Subcutaneous abdominal adipose tissue (tissue), 5 donors: ENCODE measurements around the gene RNF175.
A peak's percentile ranks its signal among the peaks of the same experiment; 100 is the strongest.

Experiments used
- H3K27ac ChIP-seq: one replicate; pipeline ENCODE4 v1.7.0; 2013; ENCODE audit warnings: low read depth, mild to moderate bottlenecking, inconsistent platforms, low read length, moderate library complexity
- H3K27me3 ChIP-seq, 5 donors: one replicate each; pipeline ENCODE4 v1.7.0; 2013; ENCODE audit warnings: low read length in 5 of 5, inconsistent platforms in 1 of 5; ENCODE audit not compliant: control insufficient read depth in 5 of 5, insufficient read depth in 4 of 5
- H3K36me3 ChIP-seq, 5 donors: one replicate each; pipeline ENCODE4 v1.7.0; 2013; ENCODE audit warnings: low read length in 5 of 5; ENCODE audit not compliant: control insufficient read depth in 5 of 5, insufficient read depth in 5 of 5
- H3K4me1 ChIP-seq, 5 donors: one replicate each; pipeline ENCODE4 v1.7.0; 2013; ENCODE audit warnings: low read length in 5 of 5, mild to moderate bottlenecking in 3 of 5, moderate library complexity in 1 of 5; ENCODE audit not compliant: control insufficient read depth in 5 of 5, insufficient read depth in 5 of 5
- H3K4me3 ChIP-seq, 5 donors: one replicate each; pipeline ENCODE4 v1.7.0; 2013; ENCODE audit warnings: low read length in 5 of 5, low read depth in 1 of 5
- H3K9ac ChIP-seq, 5 donors: one replicate each; pipeline ENCODE4 v1.7.0; 2013; ENCODE audit warnings: low read length in 5 of 5, mild to moderate bottlenecking in 4 of 5, moderate library complexity in 3 of 5
- H3K9me3 ChIP-seq, 5 donors: one replicate each; pipeline ENCODE4 v1.7.0; 2013; ENCODE audit warnings: low read length in 5 of 5; ENCODE audit not compliant: control insufficient read depth in 5 of 5
- donor health status: healthy.
- donor health status: healthy.
- donor health status: healthy.
- donor health status: healthy.
- donor health status: healthy.

RNF175 gene

DNA sequence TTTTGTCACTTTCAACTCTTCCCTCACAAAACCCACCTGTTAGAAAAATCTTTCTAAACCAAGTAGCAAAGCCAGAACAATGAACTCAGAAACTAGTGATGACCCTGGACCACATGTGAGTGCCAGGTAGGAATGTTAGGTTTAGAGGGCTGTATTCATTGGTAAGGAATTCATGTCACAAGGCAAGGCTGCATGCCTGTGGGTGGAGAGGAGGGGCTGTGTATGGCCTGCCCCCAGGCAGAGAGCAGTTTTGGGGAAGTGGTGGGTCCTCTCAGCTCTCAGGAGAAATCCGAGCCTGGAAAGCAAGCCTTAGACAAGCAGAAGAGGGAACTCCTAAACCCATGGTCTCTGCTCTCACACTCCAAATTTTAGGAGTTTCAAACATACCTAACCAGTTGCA lies 2.4 kb downstream of the RNF175 start:
- Histone ChIP-seq H3K27ac (no peak overlapping the region), H3K4me1 (peaks cover 0 to 13% (median 11%) of the 10 kb centered on the region in 5 donors), H3K9me3 (peaks cover 0 to 3% (median 0%) of the 10 kb centered on the region in 5 donors), H3K27me3 (peaks cover 5 to 14% (median 8%) of the 10 kb centered on the region in 5 donors), H3K36me3 (no peaks in the 10 kb centered on the region), H3K9ac (no peak overlapping the region), H3K4me3 (no peak overlapping the region)

DNA sequence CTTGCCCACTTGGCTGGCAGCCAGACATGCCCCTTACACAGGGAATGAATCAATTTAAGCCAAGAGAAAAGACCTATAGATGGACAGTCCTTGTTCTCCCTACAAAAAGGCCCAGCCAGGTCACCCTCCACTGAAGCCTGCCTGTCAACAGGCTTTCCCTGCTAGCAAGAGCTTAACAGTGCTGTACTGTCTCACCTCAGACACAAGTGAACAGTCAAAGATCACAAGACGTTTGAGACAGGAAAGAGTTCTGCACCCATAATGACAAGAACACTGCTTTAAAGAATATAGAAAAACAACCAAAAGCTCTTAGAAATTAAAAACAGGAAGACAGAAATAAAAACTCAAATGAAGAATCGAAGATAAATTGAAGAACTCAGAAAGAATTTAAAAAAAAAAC lies 4.6 kb downstream of the RNF175 start:
- Histone ChIP-seq H3K36me3 (no peaks in the 10 kb centered on the region), H3K9me3 (peaks cover 0 to 2% (median 0%) of the 10 kb centered on the region in 5 donors), H3K27ac (no peak overlapping the region), H3K9ac (no peak overlapping the region), H3K4me3 (no peak overlapping the region), H3K4me1 (peaks cover 0 to 12% (median 10%) of the 10 kb centered on the region in 5 donors), H3K27me3 (peaks cover 5 to 14% (median 8%) of the 10 kb centered on the region in 5 donors)

DNA sequence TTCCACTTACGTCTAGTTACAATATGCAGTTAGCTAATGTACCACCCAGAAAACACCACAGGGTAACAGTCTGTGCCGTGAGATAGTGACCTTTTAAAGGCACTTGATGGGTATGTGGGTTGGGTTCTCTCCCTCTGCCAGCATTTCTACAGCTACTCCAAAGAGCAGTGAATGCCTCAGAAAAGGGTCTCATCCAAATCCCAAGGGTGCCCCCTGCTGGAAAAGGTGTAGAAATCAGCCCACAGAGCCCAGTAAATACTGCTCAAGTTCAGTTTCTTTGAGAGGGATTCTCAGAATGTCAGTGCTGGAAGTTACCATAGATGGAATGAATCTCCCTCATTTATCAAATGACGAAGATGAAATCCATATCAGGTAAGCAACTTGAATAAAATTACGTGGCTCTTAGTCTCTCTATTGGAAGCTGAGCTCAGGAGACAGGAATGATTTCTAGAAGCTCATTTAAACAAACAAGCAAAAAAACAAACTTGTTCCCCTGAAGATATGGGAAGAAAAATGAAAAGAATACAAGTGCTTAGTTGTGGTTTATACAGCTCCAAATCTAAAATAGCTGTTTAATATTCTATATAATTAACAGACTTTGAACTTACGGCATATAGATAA lies 9.5 kb downstream of the RNF175 start:
- Histone ChIP-seq H3K9ac (no peak overlapping the region), H3K9me3 (peaks cover 0 to 2% (median 0%) of the 10 kb centered on the region in 5 donors), H3K27me3 (no peaks in the 10 kb centered on the region), H3K27ac (no peak overlapping the region), H3K36me3 (no peaks in the 10 kb centered on the region), H3K4me3 (no peak overlapping the region), H3K4me1 (peaks cover 0 to 18% (median 8%) of the 10 kb centered on the region in 5 donors)

DNA sequence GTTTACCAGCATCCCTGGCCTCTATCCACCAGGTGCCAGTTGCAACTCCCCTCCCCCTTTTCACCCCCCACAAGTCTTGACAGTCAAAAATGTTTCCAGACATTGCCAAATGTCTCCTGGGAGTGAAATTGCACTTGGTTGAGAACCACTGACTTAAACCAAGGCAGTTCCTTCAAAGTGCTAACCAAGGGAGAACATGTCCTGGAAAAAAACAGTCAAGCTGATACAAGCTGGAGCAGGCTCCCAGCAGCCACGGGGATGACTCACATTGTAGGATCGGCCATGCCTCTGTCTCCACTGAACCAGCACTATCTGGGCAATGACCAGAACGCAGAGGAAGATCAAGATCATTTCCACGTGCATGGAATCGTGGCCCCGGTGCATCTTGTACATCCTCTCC lies 11.4 kb downstream of the RNF175 start:
- Histone ChIP-seq H3K9me3 (no peaks in the 10 kb centered on the region), H3K9ac (no peak overlapping the region), H3K4me3 (peak overlapping the region in 1 of 5 donors; percentile 9), H3K4me1 (peaks cover 0 to 18% (median 8%) of the 10 kb centered on the region in 5 donors), H3K27ac (no peak overlapping the region), H3K36me3 (no peaks in the 10 kb centered on the region), H3K27me3 (no peaks in the 10 kb centered on the region)

DNA sequence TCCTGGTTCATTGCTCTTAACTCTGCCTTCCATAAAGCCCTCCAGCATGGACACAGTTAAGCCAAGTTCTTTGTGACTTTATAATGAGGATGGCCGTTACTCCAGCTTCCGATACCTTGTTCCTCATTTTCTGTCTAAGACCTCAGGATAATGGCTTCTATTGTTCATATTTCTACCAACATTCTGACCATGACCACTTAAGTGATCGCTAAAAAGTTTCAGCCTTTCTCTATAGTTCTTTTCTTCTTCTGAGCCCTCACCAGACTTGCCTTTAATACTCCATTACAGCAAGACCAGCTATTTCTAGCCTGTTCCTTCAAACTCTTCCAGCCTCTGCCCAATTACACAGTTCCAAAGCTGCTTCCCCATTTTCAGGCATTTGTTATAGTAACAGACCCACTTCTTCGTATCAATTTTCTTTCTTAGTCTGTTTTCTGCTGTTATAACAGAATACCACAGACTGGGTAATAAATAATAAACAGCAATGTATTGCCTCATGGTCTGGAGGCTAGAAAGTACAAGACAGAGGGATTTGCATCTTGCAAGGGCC lies 12.3 kb downstream of the RNF175 start:
- no peaks in the 10 kb centered on the region for H3K9me3 ChIP-seq
- H3K27me3 ChIP-seq: no peaks in the 10 kb centered on the region
- no peak overlapping the region for H3K27ac ChIP-seq
- no peaks in the 10 kb centered on the region for H3K36me3 ChIP-seq
- H3K4me3 ChIP-seq: no peak overlapping the region
- H3K4me1 ChIP-seq: peaks cover 0 to 18% (median 8%) of the 10 kb centered on the region in 5 donors
- H3K9ac ChIP-seq: no peak overlapping the region

DNA sequence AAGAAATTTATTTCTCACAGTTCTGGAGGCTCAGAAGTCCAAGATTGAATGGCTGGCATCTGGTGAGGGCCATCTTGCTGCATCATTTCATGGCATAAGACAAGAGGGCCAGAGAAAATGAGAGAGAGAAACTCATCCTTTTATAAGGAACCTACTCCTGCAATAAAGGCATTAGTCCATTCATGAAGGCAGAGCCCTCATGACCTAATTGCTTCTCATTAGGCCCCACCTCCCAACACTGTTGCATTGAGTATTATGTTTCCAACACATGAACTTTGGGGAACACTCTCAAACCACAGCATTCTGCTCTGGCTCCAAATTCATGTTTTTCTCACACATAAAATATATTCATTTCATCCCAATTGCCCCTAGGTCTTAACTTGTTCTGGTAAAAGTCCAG lies 14.2 kb downstream of the RNF175 start:
- Histone ChIP-seq H3K27me3 (no peaks in the 10 kb centered on the region), H3K4me1 (peaks cover 0 to 18% (median 8%) of the 10 kb centered on the region in 5 donors), H3K9me3 (peaks cover 0 to 7% (median 4%) of the 10 kb centered on the region in 5 donors), H3K27ac (no peak overlapping the region), H3K4me3 (no peak overlapping the region), H3K36me3 (no peaks in the 10 kb centered on the region), H3K9ac (no peak overlapping the region)

DNA sequence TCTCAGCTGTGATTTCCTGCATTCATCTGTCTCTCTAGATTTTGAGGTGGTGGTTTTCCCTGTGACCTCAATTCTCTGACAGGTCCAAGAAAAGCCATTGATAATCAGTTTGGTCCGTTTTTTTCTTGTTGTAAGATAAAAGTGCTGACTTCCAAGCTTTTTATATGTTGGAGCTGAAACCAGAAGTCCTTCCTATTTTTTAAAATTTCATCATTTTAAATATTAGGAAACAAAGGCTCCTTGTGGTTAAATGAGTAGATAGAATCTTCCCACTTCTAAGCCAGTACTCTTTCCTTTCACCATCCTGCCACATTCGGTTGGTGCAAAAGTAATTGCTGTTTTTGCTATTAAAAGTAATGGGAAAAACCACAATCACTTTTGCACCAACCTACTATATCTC lies 18.3 kb downstream of the RNF175 start:
- no peak overlapping the region for H3K4me3 ChIP-seq
- no peaks in the 10 kb centered on the region for H3K4me1 ChIP-seq
- no peak overlapping the region for H3K27ac ChIP-seq
- H3K27me3 ChIP-seq: no peaks in the 10 kb centered on the region
- H3K9ac ChIP-seq: no peak overlapping the region
- peaks cover 0 to 7% (median 5%) of the 10 kb centered on the region in 5 donors for H3K9me3 ChIP-seq
- H3K36me3 ChIP-seq: no peaks in the 10 kb centered on the region

DNA sequence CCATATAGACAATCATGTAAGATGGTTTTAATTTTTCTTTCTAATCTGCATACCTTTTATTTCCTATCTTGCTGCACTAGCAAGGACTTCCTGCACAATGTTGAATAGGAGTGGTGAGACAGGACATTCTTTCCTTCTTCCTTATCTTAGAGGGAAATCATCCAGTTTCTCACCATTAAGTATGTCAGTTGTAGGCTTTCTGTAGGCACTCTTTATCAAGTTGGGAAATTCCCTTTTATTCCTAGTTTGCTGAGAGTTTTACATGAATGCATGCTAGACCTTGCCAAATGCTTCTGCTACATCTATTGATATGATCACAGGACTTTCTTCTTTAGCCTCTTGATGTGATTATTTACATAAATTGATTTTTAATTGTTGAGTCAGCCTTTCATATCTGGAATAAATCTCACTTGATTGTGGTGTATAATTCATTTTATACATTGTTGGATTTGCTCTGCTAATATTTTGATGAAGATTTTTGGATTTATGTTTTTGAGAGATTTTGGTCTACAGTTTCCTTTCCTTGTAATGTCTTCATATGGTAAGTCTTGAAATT lies 23.8 kb downstream of the RNF175 start:
- Histone ChIP-seq H3K9me3 (peaks cover 0 to 6% (median 3%) of the 10 kb centered on the region in 5 donors), H3K27me3 (no peaks in the 10 kb centered on the region), H3K4me3 (no peak overlapping the region), H3K9ac (no peak overlapping the region), H3K27ac (no peak overlapping the region), H3K4me1 (peaks cover 0 to 2% (median 0%) of the 10 kb centered on the region in 5 donors), H3K36me3 (no peaks in the 10 kb centered on the region)

DNA sequence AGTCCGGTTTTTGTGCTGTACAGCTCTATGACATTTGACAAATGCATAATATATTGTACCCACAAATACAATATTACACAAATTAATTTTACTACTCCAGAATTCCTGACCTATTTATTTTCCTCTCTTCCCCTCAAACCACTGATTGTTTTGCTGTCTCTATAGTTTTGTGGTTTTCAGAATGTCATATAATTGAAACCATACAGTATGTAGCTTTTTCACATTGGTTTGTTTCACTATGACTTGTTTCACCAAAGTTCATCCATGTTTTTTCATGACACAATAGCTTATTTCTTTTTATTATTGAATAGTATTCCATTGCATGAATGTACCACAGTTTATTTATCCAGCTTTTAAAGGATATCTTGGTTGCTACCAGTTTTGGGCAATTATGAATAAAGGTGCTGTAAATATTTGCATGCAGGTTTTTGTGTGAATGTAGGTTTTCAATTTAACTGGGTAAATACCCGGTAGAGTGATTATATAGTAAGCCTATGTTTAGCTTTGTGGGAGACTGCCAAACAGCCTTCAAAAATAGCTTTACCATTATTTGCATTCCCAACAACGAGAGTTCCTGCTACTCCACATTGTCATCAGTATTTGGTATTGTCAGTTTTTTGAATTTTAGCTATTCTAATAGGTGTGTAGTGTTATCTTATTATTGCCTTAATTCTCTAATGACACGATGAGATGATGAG lies 25.9 kb downstream of the RNF175 start:
- Histone ChIP-seq H3K27ac (no peak overlapping the region), H3K36me3 (no peaks in the 10 kb centered on the region), H3K4me3 (no peak overlapping the region), H3K27me3 (no peaks in the 10 kb centered on the region), H3K9me3 (no peaks in the 10 kb centered on the region), H3K9ac (no peak overlapping the region), H3K4me1 (peaks cover 0 to 2% (median 0%) of the 10 kb centered on the region in 5 donors)

DNA sequence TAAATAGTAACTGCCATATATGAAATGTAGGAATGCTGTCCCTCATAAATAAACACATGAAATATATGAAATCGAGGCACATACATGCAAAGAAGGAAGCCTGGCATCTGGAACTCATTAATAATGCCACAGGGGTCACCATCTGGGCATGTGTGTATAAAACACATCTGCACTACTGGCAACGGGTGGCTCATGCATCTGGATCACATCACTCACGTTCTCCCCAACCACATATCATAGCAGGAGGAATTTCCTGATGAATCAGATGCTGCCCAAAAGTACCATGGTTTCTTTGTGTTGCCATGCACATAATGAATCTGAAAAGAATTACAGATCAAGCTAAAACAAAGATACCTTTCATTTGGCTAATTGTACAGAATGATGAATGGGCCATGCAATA lies 28.6 kb downstream of the RNF175 start:
- Histone ChIP-seq H3K27me3 (no peaks in the 10 kb centered on the region), H3K4me3 (no peak overlapping the region), H3K9me3 (no peaks in the 10 kb centered on the region), H3K9ac (no peak overlapping the region), H3K27ac (no peak overlapping the region), H3K36me3 (no peaks in the 10 kb centered on the region), H3K4me1 (peaks cover 0 to 8% (median 0%) of the 10 kb centered on the region in 5 donors)
